ENCODE measurements around the gene NMNAT2. TPM values are rescaled to one million over a fixed set of nuclear protein-coding genes. Genes with fewer than 3 reads are reported as not detected.
A peak's percentile ranks its signal among the peaks of the same experiment; 100 is the strongest.

Gene NMNAT2
- total RNA-seq, 1 experiment from 2014 or later, result 8.8 TPM

GRCh38 chr1:183255073-183255472, 163.1 kb downstream of the NMNAT2 start:
- POLR2A ChIA-PET, result no interaction called here
- DNase-seq (ENCODE audit: low spot score), result no peak
- CTCF ChIA-PET, result interaction anchor here (0.9 kb wide), 1 partner anchor 27 kb away, joined by 4 read pairs; no protein-coding TSS in a partner anchor

DNA sequence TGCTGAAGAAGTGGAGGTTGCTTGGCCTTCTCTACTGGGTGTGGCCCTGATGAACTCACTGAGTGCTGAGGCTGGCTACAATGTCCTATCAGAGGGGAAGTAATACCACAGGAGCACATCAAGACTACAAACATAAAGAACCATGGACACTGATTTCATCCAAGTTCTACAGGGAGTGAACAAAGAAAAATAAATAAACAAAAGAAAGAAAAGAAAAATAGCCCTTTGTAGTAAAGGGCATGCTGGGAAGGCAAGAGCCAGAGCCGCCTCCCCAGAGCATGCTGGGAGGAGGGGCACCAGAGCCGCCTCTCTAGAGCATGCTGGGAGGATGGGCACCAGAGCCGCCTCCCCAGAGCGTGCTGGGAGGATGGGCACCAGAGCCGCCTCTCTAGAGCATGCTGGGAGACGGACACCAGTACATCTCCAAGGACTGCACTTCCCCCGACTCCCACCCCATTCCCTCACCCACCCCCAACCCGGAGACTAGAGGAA, 166.2 kb downstream of the NMNAT2 start:
- no peaks in the 10 kb centered on the region for H3K27me3 Mint-ChIP-seq (ENCODE audit: low read depth)
- H3K4me3 Mint-ChIP-seq, result no peak overlapping the region
- CTCF ChIA-PET, result no interaction called here
- no peak overlapping the region for H3K27ac Mint-ChIP-seq
- peaks cover 13% of the 10 kb centered on the region; the same call in 1 of the 2 replicates for H3K36me3 Mint-ChIP-seq
- peaks cover 11% of the 10 kb centered on the region for H3K4me1 Mint-ChIP-seq
- ATAC-seq (no peak), DNase-seq (ENCODE audit: low spot score) (no peak)
- H3K9me3 Mint-ChIP-seq, result peaks cover 24% of the 10 kb centered on the region
- POLR2A ChIA-PET, result no interaction called here
- TF ChIP-seq ATF3 (CRISPR knock-in tag; conservative IDR thresholded peaks at IDR 0.05), result no peak
- TF ChIP-seq HMGA2 (CRISPR knock-in tag; IDR thresholded peaks at IDR 0.05), result no peak
- TF ChIP-seq CREM (CRISPR knock-in tag; IDR thresholded peaks at IDR 0.05), result no peak
- no peak for TF ChIP-seq KAT7 (CRISPR knock-in tag; IDR thresholded peaks at IDR 0.05; ENCODE audit: borderline replicate concordance)

More at GRCh38 chr1:183255073-183255472, 163.1 kb downstream of the NMNAT2 start:
- Mint-ChIP-seq H3K36me3 (peaks cover 13% of the 10 kb centered on the region; the same call in 1 of the 2 replicates), H3K4me1 (peaks cover 14% of the 10 kb centered on the region), H3K4me3 (no peak overlapping the region), H3K27me3 (ENCODE audit: low read depth) (0 out of 2 replicates have a peak, but pooled peaks cover 3% of the 10 kb centered on the region), H3K27ac (no peak overlapping the region), H3K9me3 (peaks cover 21% of the 10 kb centered on the region)
- no peak for ATAC-seq
- 0 out of 2 replicates have a peak, but pooled peaks have one; percentile 58 for TF ChIP-seq GTF2I (CRISPR knock-in tag; conservative IDR thresholded peaks at IDR 0.05)
- TF ChIP-seq GABPB1 (CRISPR knock-in tag; IDR thresholded peaks at IDR 0.05), result no peak
- no peak for TF ChIP-seq EMX1 (CRISPR knock-in tag; IDR thresholded peaks at IDR 0.05)

- Mint-ChIP-seq H3K4me1 (peaks cover 11% of the 10 kb centered on the region), H3K27me3 (ENCODE audit: low read depth) (no peaks in the 10 kb centered on the region), H3K4me3 (no peak overlapping the region), H3K27ac (no peak overlapping the region), H3K36me3 (peaks cover 13% of the 10 kb centered on the region; the same call in 1 of the 2 replicates), H3K9me3 (peaks cover 24% of the 10 kb centered on the region)
- DNase-seq (ENCODE audit: low spot score) (no peak), ATAC-seq (no peak)
- ChIA-PET CTCF (no interaction called here), POLR2A (no interaction called here)
- TF ChIP-seq HMGA2 (CRISPR knock-in tag; IDR thresholded peaks at IDR 0.05) (no peak), SMAD3 (CRISPR knock-in tag; IDR thresholded peaks at IDR 0.05; ENCODE audit: borderline replicate concordance) (no peak), ZNF263 (CRISPR knock-in tag; IDR thresholded peaks at IDR 0.05; ENCODE audit: low read depth) (no peak), PREB (CRISPR knock-in tag; IDR thresholded peaks at IDR 0.05; ENCODE audit: borderline replicate concordance) (no peak), FOXP1 (CRISPR knock-in tag; IDR thresholded peaks at IDR 0.05; ENCODE audit: borderline replicate concordance) (no peak), E2F4 (CRISPR knock-in tag; IDR thresholded peaks at IDR 0.05; ENCODE audit: borderline replicate concordance, low read depth) (no peak), ATF6 (CRISPR knock-in tag; IDR thresholded peaks at IDR 0.05) (no peak), ZNF671 (CRISPR knock-in tag; IDR thresholded peaks at IDR 0.05) (no peak)
- TF ChIP-seq, protein P1, sequence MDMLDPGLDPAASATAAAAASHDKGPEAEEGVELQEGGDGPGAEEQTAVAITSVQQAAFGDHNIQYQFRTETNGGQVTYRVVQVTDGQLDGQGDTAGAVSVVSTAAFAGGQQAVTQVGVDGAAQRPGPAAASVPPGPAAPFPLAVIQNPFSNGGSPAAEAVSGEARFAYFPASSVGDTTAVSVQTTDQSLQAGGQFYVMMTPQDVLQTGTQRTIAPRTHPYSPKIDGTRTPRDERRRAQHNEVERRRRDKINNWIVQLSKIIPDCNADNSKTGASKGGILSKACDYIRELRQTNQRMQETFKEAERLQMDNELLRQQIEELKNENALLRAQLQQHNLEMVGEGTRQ (CRISPR knock-in tag; IDR thresholded peaks at IDR 0.05), result no peak
These were observed 166.8 kb downstream of the NMNAT2 start for GRCh38 chr1:183251101-183251958.
